IMR-90 (cell line): ENCODE data around the gene ADAMTS18. TPM values are rescaled to one million over a fixed set of nuclear protein-coding genes. Genes with fewer than 3 reads are reported as not detected.

ENCODE experiments used
- ATAC-seq: fragments of 200-7000 bp; cut with Tn5 transposase; 2 replicates; pipeline ENCODE4 v1.9.1; 2020; ENCODE audit warnings: low read depth, mild to moderate bottlenecking, moderate library complexity
- BruUV-seq: library from RNA; stranded (reverse); fragments of 400-500 nt; replicated peaks from 2 replicates; lab custom pipeline; 2021; lab: Mats Ljungman, UMichigan
- CTCF ChIA-PET: fragments of 300-600 bp; formaldehyde crosslinking; extraction: SDS; loops from one replicate; lab custom pipeline; 2021; ENCODE audit warnings: antibody characterized with exemption; lab: Yijun Ruan, JAX
- POLR2A ChIA-PET: fragments of 300-600 bp; sonication (Branson Sonifier 250); formaldehyde crosslinking; loops from one replicate; lab custom pipeline; 2022; ENCODE audit warnings: antibody characterized with exemption; ENCODE audit not compliant: unreplicated experiment; lab: Charles Lee
- DNase-seq: peaks from one replicate; pipeline ENCODE4 v3.0.0; 2013
- H2AFZ ChIP-seq: replicated peaks from 2 replicates; pipeline ENCODE3; 2013; ENCODE audit warnings: low read length, mild to moderate bottlenecking; ENCODE audit not compliant: poor library complexity
- H2AK5ac ChIP-seq: 2 replicates; pipeline ENCODE4 v1.6.1; 2013; ENCODE audit warnings: low read depth, low read length, inconsistent platforms
- H2AK9ac ChIP-seq: replicated peaks from 2 replicates; pipeline ENCODE3; 2013; ENCODE audit warnings: mild to moderate bottlenecking, low read depth, low read length, moderate library complexity; ENCODE audit not compliant: poor library complexity
- H2BK120ac ChIP-seq: 2 replicates; pipeline ENCODE4 v1.6.1; 2013; ENCODE audit warnings: low read depth, low read length, inconsistent platforms
- H2BK15ac ChIP-seq: 3 replicates; pipeline ENCODE4 v1.6.1; 2013; ENCODE audit warnings: low read depth, low read length, inconsistent platforms
- H2BK20ac ChIP-seq: 2 replicates; pipeline ENCODE4 v1.6.1; 2013; ENCODE audit warnings: low read depth, mild to moderate bottlenecking, inconsistent platforms, low read length, moderate library complexity
- H2BK5ac ChIP-seq: 2 replicates; pipeline ENCODE4 v1.6.1; 2013; ENCODE audit warnings: mild to moderate bottlenecking, low read depth, low read length, inconsistent platforms; ENCODE audit not compliant: poor library complexity, severe bottlenecking
- H3K14ac ChIP-seq: replicated peaks from 2 replicates; pipeline ENCODE4 v1.6.1; 2013; ENCODE audit warnings: low read depth, low read length, inconsistent platforms
- H3K18ac ChIP-seq: 2 replicates; pipeline ENCODE4 v1.6.1; 2013; ENCODE audit warnings: low read depth, low read length, control low read depth
- H3K23ac ChIP-seq: 2 replicates; pipeline ENCODE4 v1.6.1; 2013; ENCODE audit warnings: low read depth, low read length, inconsistent platforms
- H3K27ac ChIP-seq: 2 replicates; pipeline ENCODE4 v1.5.1; 2013; ENCODE audit warnings: mild to moderate bottlenecking, control low read depth, low read length; ENCODE audit not compliant: insufficient read depth
- H3K27me3 ChIP-seq: 2 replicates; pipeline ENCODE4 v1.6.1; 2013; ENCODE audit warnings: low read length; ENCODE audit not compliant: control insufficient read depth, insufficient read depth
- H3K36me3 ChIP-seq: 2 replicates; pipeline ENCODE4 v1.6.1; 2013; ENCODE audit warnings: low read length, mixed read lengths; ENCODE audit not compliant: control insufficient read depth, insufficient read depth
- H3K4ac ChIP-seq: 2 replicates; pipeline ENCODE4 v1.6.1; 2013; ENCODE audit warnings: low read depth, low read length, inconsistent platforms
- H3K4me1 ChIP-seq: 2 replicates; pipeline ENCODE4 v1.6.1; 2013; ENCODE audit warnings: low read length, mixed read lengths; ENCODE audit not compliant: control insufficient read depth, insufficient read depth
- H3K4me2 ChIP-seq: 2 replicates; pipeline ENCODE4 v1.6.1; 2013; ENCODE audit warnings: low read depth, mild to moderate bottlenecking, control low read depth, low read length, moderate library complexity
- H3K4me3 ChIP-seq: 2 replicates; pipeline ENCODE4 v1.5.1; 2013; ENCODE audit warnings: low read depth, mild to moderate bottlenecking, control low read depth, low read length, moderate library complexity; ENCODE audit not compliant: insufficient read depth
- H3K56ac ChIP-seq: 2 replicates; pipeline ENCODE4 v1.6.1; 2013; ENCODE audit warnings: low read length, inconsistent platforms; ENCODE audit not compliant: insufficient read depth; ENCODE audit errors: extremely low read depth
- H3K79me1 ChIP-seq, 2 experiments: 2 replicates each; pipeline ENCODE4 v1.6.1; 2013; ENCODE audit warnings: low read length in 2 of 2, inconsistent platforms in 1 of 2, low read depth in 1 of 2
- H3K9ac ChIP-seq: 2 replicates; pipeline ENCODE4 v1.6.1; 2013; ENCODE audit warnings: low read depth, low read length, control low read depth
- H3K9me1 ChIP-seq: 2 replicates; pipeline ENCODE4 v1.6.1; 2013; ENCODE audit warnings: low read length, inconsistent platforms; ENCODE audit not compliant: insufficient read depth
- H3K9me3 ChIP-seq: 2 replicates; pipeline ENCODE4 v1.6.1; 2013; ENCODE audit warnings: low read length; ENCODE audit not compliant: control insufficient read depth, insufficient read depth
- H4K20me1 ChIP-seq: 2 replicates; pipeline ENCODE4 v1.6.1; 2013; ENCODE audit warnings: low read length, inconsistent platforms; ENCODE audit not compliant: insufficient read depth
- H4K5ac ChIP-seq: 2 replicates; pipeline ENCODE4 v1.6.1; 2013; ENCODE audit warnings: mild to moderate bottlenecking, low read depth, low read length, control low read depth
- H4K8ac ChIP-seq, 2 experiments: 2 replicates each; pipeline ENCODE4 v1.6.1; 2013; ENCODE audit warnings: low read depth in 2 of 2, low read length in 2 of 2, control low read depth in 1 of 2, inconsistent platforms in 1 of 2
- H4K91ac ChIP-seq: 2 replicates; pipeline ENCODE4 v1.6.1; 2013; ENCODE audit warnings: low read depth, low read length, inconsistent platforms; ENCODE audit not compliant: insufficient read depth
- BHLHE40 ChIP-seq: fragments of 150-350 bp; IDR thresholded peaks from 2 replicates; pipeline ENCODE4 v1.6.1; 2016; ENCODE audit warnings: mild to moderate bottlenecking, low read depth, low read length
- CEBPB ChIP-seq: IDR thresholded peaks from 2 replicates; pipeline ENCODE4 v1.6.1; 2012; ENCODE audit warnings: low read depth, low read length, improper control_type of control experiment
- CHD1 ChIP-seq: IDR thresholded peaks from 2 replicates; pipeline ENCODE4 v1.6.1; 2012; ENCODE audit warnings: low read depth, low read length, improper control_type of control experiment
- CTCF ChIP-seq: conservative IDR thresholded peaks from 2 replicates; pipeline ENCODE4 v1.5.1; 2012; ENCODE audit warnings: mild to moderate bottlenecking, low read depth, low read length, improper control_type of control experiment
- FOS ChIP-seq: fragments of 150-350 bp; IDR thresholded peaks from 2 replicates; pipeline ENCODE4 v1.6.1; 2016; ENCODE audit warnings: low read depth, low read length
- MAFK ChIP-seq: IDR thresholded peaks from 2 replicates; pipeline ENCODE4 v1.6.1; 2012; ENCODE audit warnings: low read depth, low read length, improper control_type of control experiment
- MAZ ChIP-seq: IDR thresholded peaks from 2 replicates; pipeline ENCODE4 v1.6.1; 2012; ENCODE audit warnings: low read depth, mild to moderate bottlenecking, low read length, improper control_type of control experiment, moderate library complexity, borderline replicate concordance
- MXI1 ChIP-seq: IDR thresholded peaks from 2 replicates; pipeline ENCODE4 v1.6.1; 2012; ENCODE audit warnings: low read depth, mild to moderate bottlenecking, low read length, moderate library complexity, borderline replicate concordance
- NFE2L2 ChIP-seq: fragments of 150-350 bp; IDR thresholded peaks from 2 replicates; pipeline ENCODE4 v1.6.1; 2016; ENCODE audit warnings: low read depth, mild to moderate bottlenecking, low read length
- POLR2A ChIP-seq: IDR thresholded peaks from 2 replicates; pipeline ENCODE4 v1.6.1; 2012; ENCODE audit warnings: mild to moderate bottlenecking, low read depth, low read length
- RAD21 ChIP-seq: IDR thresholded peaks from 2 replicates; pipeline ENCODE4 v1.6.1; 2012; ENCODE audit warnings: low read length, improper control_type of control experiment
- RCOR1 ChIP-seq: IDR thresholded peaks from 2 replicates; pipeline ENCODE4 v1.6.1; 2012; ENCODE audit warnings: mild to moderate bottlenecking, low read length, improper control_type of control experiment; ENCODE audit not compliant: insufficient replicate concordance
- RFX5 ChIP-seq: IDR thresholded peaks from 2 replicates; pipeline ENCODE4 v1.8.0; 2012; ENCODE audit warnings: low read depth, mild to moderate bottlenecking, low read length, moderate library complexity
- SMC3 ChIP-seq: fragments of 150-350 bp; IDR thresholded peaks from 2 replicates; pipeline ENCODE4 v1.6.1; 2016; ENCODE audit warnings: low read depth, mild to moderate bottlenecking, antibody characterized with exemption, low read length, moderate library complexity
- USF2 ChIP-seq: fragments of 150-350 bp; IDR thresholded peaks from 2 replicates; pipeline ENCODE4 v1.6.1; 2017; ENCODE audit warnings: mild to moderate bottlenecking, antibody characterized with exemption, low read length, low read depth
- WGBS, 2 experiments: methylation state at CpG; one replicate each; pipeline versions ENCODE4 v1.1.5 to v1.1.7; 2013; ENCODE audit warnings: missing lambda C conversion rate in 2 of 2; ENCODE audit not compliant: insufficient read length in 1 of 2; ENCODE audit errors: extremely low coverage in 2 of 2; 5-methylcytosine and 5-hydroxymethylcytosine counted together
- dilution Hi-C: fragments of 300-500 bp; cut with HindIII; formaldehyde crosslinking; loops from one replicate; pipeline ENCODE4 v1.14.3; 2018; ENCODE audit warnings: low sequenced_read_pairs; ENCODE audit not compliant: unreplicated experiment
- in situ Hi-C: fragments of 300-500 bp; cut with MboI; formaldehyde crosslinking; loops from 3 replicates; pipeline ENCODE4 v1.14.3; 2019; ENCODE audit warnings: low sequenced_read_pairs, inconsistent platforms, mixed read lengths
- intact Hi-C: fragments of 100-400 bp; cut with micrococcal nuclease; formaldehyde crosslinking; loops from 2 replicates; pipeline ENCODE4 v1.10.0; 2022
- polyA plus RNA-seq, 3 experiments: library from polyadenylated mRNA; depleted of rRNA; stranded (reverse); fragments of >200 nt; gene quantifications; 2 replicates each; pipeline ENCODE4 v1.2.3, GENCODE V29; 2012; ENCODE audit warnings: low replicate concordance in 1 of 3
- total RNA-seq: library from RNA; depleted of rRNA; stranded (reverse); fragments of >200 nt; gene quantifications from 2 replicates; pipeline ENCODE4 v1.2.3, GENCODE V29; 2012
- TF ChIP-seq, protein P1 (sequence below): fragments of 150-350 bp; IDR thresholded peaks from 2 replicates; pipeline ENCODE4 v1.6.1; 2016; ENCODE audit warnings: low read depth, mild to moderate bottlenecking, low read length, moderate library complexity, borderline replicate concordance

The ADAMTS18 gene
- total and polyA plus RNA-seq, 2 of the 4 experiments (the other 2 are of a cell fraction) = not detected

- H4K8ac ChIP-seq = no peak overlapping the region
- H3K9me1 ChIP-seq = no peaks in the 10 kb centered on the region
- H3K27me3 ChIP-seq = no peaks in the 10 kb centered on the region
- H4K91ac ChIP-seq = no peak overlapping the region
- H3K18ac ChIP-seq = no peak overlapping the region
- in situ Hi-C loops = no loop called here
- intact Hi-C loops = no loop called here
- ChIA-PET CTCF (no interaction called here), POLR2A (no interaction called here)
- no peak overlapping the region for H3K4me3 ChIP-seq
- H3K4me2 ChIP-seq = no peak overlapping the region
- H3K9ac ChIP-seq = no peak overlapping the region
- no peak for DNase-seq
- H3K79me1 ChIP-seq = no peaks in the 10 kb centered on the region
- dilution Hi-C loops = no loop called here
- no peak overlapping the region for H3K14ac ChIP-seq
- no peaks in the 10 kb centered on the region for H3K36me3 ChIP-seq
- no peak overlapping the region for H2AK5ac ChIP-seq
- TF ChIP-seq CEBPB (no peak), CHD1 (no peak), MAZ (no peak), RCOR1 (no peak), BHLHE40 (no peak), NFE2L2 (no peak), RAD21 (no peak), MAFK (no peak), MXI1 (no peak), RFX5 (no peak), POLR2A (no peak), SMC3 (no peak), FOS (no peak), USF2 (no peak), CTCF (no peak)
- TF ChIP-seq, protein P1, sequence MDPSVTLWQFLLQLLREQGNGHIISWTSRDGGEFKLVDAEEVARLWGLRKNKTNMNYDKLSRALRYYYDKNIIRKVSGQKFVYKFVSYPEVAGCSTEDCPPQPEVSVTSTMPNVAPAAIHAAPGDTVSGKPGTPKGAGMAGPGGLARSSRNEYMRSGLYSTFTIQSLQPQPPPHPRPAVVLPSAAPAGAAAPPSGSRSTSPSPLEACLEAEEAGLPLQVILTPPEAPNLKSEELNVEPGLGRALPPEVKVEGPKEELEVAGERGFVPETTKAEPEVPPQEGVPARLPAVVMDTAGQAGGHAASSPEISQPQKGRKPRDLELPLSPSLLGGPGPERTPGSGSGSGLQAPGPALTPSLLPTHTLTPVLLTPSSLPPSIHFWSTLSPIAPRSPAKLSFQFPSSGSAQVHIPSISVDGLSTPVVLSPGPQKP = no peak
- H3K4ac ChIP-seq = no peak overlapping the region
- H4K20me1 ChIP-seq = no peaks in the 10 kb centered on the region
- H2BK5ac ChIP-seq = no peak overlapping the region
- WGBS, 2 experiments = 0% methylated on average over 1 of the region's 1 CpG; no CpG with 5 or more reads in 1 of the 2 experiments
- no peaks in the 10 kb centered on the region for H3K4me1 ChIP-seq
- no peak overlapping the region for H2BK15ac ChIP-seq
- no peak overlapping the region for H3K23ac ChIP-seq
- no peak overlapping the region for H2AK9ac ChIP-seq
- no peak overlapping the region for H2BK120ac ChIP-seq
- no peak for ATAC-seq
- H2AFZ ChIP-seq = no peak overlapping the region
- no TSS peak for BruUV-seq
- H3K9me3 ChIP-seq = no peaks in the 10 kb centered on the region
- H2BK20ac ChIP-seq = no peak overlapping the region
- no peak overlapping the region for H3K56ac ChIP-seq
- no peak overlapping the region for H3K27ac ChIP-seq
- H4K5ac ChIP-seq = no peak overlapping the region
Observed at GRCh38 chr16:77404775-77405174, 30.1 kb downstream of the ADAMTS18 start.
